PC-9 (cell line): ENCODE data around the gene PHYKPL.

Experiments used
- CTCF ChIP-seq: fragments of 200-600 bp; sonication (generic); conservative IDR thresholded peaks from 2 replicates; pipeline ENCODE4 v1.6.1; 2017; ENCODE audit warnings: mixed run types, antibody characterized with exemption, mild to moderate bottlenecking, moderate library complexity
- EZH2 ChIP-seq: fragments of 200-600 bp; sonication (generic); IDR thresholded peaks from 2 replicates; pipeline ENCODE4 v1.8.0; 2017; ENCODE audit warnings: antibody characterized with exemption, low read depth

GRCh38 chr5:178246624-178247279 lies 14.2 kb upstream of the PHYKPL start:
- TF ChIP-seq EZH2 (no peak), CTCF (no peak)
